ENCODE results near the gene CNEP1R1.

CNEP1R1 gene

DNA sequence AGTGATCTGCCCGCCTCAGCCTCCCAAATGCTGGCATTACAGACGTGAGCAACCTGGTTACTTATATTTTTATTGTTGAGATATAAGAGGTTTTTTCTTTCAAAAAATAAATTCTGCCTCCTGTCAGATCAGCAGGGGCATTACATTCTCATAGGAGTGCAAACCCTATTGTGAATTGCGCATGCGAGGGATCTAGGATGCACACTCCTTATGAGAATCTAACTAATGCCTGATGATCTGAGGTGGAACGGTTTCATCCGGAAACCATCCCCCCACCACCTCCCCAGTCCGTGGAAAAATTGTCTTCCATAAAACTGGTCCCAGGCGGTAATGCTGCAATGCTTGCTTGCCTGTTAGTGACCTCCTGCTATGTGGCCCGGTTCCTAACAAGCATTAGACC lies 7.5 kb upstream of the CNEP1R1 start:
- DNase-seq (ENCODE audit: low spot score) = no peak

DNA sequence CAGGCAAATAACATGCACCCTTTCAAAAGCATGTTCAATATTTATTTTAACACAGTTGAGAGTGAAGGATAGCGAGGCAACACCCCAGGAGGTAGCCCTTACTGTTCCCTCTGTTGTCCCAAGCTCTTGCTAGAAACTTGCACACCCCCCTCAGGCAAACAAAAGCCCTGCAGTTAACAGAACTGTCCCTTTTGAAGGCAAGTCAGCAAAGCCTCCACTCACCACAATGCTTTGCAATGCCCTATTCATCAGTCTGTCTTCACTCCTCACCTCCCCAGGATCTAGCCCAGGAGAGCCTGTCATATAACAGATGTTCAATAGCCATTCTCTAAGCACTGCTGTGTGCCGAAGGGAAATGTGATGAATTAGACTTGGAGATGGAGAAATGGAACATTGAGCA lies 3.5 kb upstream of the CNEP1R1 start:
- DNase-seq (ENCODE audit: low spot score) = no peak

DNA sequence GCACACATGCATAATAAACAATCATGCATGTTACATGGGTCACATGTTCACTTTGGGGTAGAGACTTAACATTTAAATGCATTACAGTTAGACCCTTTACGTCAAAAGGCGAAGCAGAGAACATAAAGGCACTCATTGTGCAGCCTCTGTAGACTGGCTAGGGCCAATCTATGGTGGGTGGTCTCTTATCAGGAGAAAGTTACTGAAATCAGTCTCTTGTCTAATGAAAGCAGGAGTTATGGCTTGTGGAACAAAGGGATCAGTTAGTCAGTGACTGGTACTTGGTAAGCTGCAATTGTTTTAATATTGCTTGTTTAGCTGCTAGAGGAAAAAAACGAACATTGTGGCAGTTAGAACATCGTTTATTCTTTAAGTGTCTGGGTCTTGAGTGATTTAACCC lies 1.4 kb upstream of the CNEP1R1 start:
- no peak for DNase-seq (ENCODE audit: low spot score)

DNA sequence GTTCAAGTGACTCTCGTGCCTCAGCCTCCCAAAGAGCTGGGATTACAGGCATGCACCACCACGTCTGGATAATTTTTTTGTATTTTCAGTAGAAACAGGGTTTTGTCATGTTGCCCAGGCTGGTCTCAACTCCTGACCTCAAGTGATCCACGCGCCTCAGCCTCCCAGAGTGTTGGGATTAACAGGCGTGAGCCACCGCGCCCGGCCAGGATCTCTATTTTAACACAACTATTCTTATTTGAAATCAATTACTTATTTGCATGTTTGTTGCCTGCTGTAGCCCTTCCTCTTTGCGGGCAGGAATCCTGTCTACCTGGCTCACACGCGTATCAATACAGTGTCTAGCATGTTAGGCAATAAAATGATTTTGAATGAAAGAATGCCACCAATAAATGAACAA lies 818 bp upstream of the CNEP1R1 start:
- no peak for DNase-seq (ENCODE audit: low spot score)

DNA sequence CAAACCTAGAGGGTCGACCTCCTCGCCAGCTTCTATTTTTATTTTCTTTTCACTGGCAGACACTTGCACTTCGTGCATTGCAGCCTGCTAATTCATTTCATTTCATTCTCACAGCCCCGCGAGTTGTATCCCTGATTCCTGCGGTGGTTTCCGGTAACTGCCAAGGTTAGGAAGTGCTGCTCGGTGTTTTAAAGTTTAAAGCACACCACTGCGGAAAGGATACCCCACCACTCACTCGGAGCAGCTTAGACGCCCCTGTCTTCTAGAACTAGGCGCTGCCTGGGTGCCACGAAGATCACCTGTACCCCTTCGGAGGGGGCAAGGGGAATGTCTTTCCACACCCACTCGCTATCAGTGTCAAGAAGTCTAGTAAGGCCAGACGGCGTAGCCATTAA lies 509 bp downstream of the CNEP1R1 start:
- no peak for DNase-seq (ENCODE audit: low spot score)

DNA sequence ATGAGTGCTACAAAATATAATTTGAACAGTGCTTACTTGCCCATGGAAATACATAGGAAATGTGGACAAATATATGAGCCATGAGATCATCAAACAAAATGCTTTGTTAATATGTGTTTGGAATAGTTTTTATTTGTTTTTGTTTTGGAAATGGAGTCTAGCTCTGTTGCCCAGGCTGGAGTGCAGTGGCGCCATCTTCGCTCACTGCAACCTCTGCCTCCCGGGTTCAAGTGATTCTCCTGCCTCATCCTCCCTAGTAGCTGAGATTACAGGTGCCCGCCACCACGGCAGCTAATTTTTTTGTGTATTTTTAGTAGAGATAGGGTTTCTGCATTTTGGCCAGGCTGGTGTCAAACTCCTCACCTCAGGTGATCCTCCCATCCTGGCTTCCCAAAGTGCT lies 2.8 kb downstream of the CNEP1R1 start:
- DNase-seq (ENCODE audit: low spot score) = no peak

DNA sequence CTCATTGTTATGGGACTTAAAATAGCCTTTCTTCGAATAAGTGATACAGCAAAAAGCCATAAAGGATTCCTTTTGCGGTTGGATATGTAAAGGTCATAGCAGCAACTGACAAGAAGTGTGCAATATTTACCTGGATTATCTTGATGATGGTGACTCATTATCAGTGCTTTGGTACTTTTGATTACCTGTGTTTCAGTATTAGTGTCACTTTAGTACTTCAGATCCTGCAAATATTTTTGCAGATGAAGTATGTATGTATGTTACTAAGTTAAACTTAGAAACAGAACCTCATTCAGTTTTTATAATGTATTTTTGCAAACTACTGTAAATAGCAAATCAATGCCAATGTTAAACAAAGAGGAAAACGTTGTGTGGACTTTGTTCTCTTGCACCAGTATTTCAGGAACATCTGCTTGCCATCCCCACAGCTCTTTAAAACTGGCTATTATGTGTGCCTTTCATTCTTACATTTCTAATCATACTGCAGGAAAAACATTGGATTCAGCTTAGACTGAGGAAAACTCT lies 10.5 kb downstream of the CNEP1R1 start:
- DNase-seq (ENCODE audit: low spot score) = no peak

DNA sequence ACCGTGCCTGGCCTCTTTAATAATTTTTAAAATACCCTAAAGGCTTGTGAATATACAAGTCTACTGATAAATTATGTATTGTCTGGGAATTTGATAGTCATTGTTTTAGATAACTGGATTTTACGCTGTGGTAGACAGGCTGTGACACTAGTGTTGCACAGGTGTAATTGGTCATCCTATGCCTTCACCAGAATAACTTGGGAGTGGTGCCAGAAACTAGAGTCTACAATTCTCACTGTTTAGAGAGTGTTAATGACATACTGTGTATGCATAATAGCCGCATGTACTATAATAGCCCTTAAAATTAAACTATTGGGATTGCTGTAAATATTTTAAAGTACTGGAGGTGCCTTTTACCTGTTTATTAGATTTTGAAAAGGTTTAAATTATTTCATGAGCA lies 11.4 kb downstream of the CNEP1R1 start:
- no peak for DNase-seq (ENCODE audit: low spot score)

DNA sequence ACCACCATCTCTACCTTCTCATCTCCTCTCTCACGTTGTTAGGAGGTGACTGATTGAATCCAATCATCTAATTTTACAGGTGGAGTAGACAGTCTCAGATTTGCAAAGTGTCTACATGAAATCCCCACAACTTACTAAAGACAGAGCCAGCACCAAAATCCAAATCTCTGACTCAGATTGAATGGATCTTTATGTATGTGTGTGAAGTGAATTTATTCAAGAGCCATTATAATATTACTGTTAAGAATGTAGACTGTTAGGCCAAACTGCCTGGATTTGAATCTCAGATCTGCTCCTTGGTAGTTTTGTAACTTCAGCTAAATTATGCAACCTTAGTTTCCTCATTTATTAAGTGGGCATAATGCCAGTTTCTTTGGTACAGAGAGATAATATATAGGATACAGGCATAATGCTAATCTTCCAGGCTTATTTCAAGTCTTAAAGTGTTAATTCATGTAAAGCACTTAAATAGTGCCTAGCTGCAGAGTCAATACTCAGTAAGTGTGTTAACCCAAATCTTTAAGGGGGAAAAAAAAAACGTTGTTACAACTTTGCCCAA lies 12.7 kb downstream of the CNEP1R1 start:
- no peak for DNase-seq (ENCODE audit: low spot score)

DNA sequence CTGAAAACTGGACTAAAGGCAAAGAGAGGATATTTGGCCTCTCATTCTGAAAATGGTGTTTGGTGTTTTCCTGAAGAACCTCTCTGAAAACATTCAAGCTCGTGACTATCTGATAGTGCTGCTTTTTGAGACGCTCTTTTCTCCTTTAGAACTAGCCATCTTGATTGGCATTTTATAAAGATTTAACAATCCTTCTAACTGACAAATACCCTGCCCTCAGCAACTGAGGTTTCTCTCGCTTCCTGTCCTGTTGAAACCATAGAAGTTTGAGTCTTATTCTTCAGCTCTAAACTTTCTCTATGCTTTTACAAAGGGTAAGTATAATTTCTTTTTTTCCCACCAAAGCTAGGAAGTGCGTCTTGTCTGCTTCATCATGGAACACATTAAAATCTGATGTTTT lies 13.3 kb downstream of the CNEP1R1 start:
- DNase-seq (ENCODE audit: low spot score) = no peak

DNA sequence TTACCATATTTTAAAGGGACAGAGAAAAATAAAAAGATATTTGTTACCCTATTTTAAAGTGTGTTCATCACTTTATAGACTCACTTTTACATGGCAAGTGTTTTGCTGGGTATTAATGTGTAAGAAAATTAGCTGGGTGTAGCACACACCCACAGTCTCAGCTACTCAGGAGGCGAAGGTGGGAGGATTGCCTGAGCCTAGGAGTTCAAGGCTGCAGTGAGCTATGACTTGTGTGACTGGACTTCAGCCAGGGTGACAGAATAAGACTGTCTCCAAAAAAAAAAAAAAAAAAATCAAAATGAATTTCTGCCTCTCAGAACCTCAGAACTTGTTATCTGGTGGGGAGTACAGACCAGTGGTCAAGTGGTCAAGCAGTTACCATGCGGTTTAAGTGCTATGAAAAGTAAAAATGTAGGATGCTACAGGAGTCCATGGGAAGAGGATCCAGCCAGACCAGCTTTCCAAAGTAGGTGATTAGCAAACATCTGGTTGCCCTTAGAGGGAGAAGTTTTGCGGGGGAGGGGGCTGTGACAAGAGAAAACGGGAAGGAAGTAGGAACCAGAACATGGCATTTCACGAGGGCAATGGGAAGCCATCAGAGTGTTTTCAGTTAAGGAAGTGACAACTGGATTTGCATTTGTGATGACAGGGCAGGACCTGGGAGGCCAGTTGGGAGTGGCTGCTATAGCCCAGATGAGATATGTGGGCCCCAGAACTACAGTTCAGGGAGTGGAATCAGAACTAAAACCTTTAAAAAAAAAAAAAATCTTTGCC lies 13.9 kb downstream of the CNEP1R1 start:
- DNase-seq (ENCODE audit: low spot score) = peak; percentile 48

DNA sequence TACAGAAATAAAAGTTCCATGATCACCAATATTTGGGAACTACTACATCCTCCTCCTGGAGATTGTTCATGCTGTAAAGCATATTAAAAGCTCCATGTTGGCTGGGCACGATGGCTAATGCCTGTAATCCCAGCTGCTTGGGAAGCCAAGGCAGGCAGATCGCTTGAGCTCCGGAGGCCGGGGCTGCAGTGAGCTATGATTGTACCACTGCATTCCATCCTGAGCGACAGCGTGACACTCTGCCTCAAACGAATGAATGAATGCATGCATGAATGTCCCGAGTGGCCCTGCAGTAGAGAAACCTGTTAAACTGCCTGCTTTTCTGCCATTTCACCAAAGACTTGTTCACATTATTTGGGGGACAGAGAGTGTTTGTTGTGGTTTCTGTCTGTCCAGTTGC lies 15.0 kb downstream of the CNEP1R1 start:
- DNase-seq (ENCODE audit: low spot score) = no peak

DNA sequence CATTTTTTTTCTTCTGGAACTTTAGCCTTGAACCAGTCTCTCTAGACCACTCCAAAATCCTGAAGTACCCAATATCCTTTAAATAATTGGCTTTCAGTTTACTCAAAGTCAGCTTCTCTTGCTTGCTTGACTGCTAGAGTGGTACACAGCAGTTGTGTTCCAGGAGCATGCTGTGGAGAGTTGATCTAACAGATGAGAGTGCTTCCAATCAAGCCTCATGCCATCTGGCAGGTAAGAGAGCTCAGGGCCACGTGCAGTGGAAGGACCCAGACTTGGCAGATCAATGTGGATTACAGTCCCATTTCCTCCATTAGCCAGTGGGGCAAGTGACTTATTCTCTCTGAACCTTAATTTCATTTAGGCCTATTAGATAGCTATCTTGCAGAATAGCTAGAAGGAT lies 15.7 kb downstream of the CNEP1R1 start:
- no peak for DNase-seq (ENCODE audit: low spot score)

DNA sequence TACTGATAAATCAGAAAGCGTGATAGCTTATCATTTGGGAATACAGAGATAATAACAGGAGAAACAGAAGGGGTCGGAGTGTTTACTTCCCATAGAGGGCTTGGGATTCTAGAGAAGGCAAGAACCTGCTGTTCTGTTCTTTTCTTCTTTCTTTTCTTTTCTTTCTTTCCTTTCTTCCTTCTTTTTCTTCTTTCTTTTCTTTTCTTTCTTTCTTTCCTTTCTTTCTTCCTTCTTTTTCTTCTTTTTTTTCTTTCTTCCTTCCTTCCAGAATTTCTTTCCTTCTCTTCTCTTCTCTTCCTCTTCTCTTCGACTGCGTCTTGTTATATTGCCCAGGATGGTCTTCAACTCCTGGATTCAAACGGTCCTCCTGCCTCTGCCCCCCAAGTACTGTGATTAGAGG lies 18.3 kb downstream of the CNEP1R1 start:
- DNase-seq (ENCODE audit: low spot score) = no peak

DNA sequence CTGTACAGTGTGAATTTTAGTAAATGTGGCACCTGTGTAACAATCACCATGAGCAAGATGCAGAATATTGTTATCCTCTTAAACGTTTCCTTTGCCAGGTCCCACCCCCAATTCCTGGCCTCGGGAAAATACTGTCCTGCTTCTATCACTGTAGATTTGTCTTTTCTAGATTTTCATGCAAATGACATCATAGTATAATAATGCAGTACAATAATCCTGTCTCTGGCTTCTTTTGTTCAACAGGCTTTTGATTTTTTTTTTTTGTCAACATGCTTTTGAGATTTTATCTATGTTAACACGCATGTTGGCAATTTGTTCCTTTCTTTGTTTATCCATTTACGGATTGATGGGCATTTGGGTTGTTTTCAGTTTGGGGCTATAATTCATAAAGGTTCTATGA lies 20.4 kb downstream of the CNEP1R1 start:
- no peak for DNase-seq (ENCODE audit: low spot score)

DNA sequence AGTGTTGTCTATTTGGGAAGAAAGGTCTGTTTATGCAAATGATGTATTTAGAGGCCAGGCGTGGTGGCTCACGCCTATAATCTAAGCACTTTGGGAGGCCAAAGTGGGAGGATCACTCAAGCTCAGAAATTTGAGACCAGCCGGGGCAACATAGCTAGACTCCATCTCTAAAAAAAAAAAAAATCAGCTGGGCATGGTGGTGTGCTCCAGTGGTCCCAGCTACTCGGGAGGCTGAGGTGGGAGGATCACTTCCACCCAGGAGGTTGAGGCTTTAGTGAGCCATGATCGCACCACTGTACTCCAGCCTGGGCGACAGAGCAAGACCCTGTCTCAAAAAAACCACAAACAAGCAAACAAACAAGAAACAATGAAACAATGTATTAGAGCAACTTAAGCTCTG lies 21.8 kb downstream of the CNEP1R1 start:
- no peak for DNase-seq (ENCODE audit: low spot score)

DNA sequence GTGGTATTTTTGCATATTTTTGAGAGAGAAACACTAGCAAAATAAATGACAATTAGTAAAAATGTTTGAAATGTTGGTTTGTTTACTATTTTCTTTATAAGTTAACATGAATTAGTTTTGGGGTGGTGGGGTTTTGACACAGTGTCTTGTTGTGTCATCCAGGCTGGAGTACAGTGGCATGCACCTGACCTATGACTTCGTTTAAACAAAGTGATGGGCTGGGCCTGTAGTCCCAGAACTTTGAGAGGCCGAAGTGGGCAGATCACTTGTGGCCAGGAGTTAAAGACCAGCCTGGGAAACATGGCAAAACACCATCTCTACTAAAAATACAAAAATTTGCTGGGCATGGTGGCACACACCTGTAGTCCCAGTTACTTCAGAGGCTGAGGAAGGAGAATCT lies 22.8 kb downstream of the CNEP1R1 start:
- DNase-seq (ENCODE audit: low spot score) = no peak

DNA sequence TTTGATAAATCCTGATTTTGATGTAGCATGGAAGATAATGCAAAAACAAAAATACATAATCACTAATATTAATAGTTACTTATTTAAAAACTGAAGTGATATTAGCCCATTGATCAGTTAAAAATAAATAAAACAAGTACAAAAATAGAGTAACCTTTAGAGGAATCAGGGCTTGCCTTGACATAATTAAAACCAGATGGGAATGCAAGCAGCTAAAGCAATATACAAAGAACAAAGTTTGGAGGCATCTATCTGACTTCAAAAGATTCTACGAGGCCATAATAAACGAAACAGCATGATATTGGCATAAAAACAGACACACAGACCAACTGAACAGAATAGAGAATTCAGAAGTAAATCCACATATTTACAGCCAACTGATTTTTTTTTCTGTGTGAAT lies 25.8 kb downstream of the CNEP1R1 start:
- DNase-seq (ENCODE audit: low spot score) = no peak

DNA sequence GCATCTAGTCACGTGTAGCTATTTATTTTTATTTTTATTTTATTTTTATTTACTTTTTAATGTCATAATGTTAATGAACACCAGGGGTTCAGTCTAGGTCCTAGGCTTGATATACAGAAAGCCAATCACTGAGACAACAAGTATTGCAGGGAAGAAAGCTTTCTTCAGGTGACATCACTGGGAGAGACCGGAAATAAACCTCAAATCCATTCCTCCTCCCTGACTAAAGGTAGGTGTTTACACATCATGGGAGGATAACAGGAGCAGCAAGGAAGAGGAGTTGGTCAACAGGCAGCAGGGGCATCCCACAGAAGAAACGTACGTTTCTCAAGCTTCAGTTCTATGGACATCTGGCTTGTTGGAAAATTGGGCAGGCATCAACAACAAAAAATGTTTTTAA lies 31.2 kb downstream of the CNEP1R1 start:
- no peak for DNase-seq (ENCODE audit: low spot score)

DNA sequence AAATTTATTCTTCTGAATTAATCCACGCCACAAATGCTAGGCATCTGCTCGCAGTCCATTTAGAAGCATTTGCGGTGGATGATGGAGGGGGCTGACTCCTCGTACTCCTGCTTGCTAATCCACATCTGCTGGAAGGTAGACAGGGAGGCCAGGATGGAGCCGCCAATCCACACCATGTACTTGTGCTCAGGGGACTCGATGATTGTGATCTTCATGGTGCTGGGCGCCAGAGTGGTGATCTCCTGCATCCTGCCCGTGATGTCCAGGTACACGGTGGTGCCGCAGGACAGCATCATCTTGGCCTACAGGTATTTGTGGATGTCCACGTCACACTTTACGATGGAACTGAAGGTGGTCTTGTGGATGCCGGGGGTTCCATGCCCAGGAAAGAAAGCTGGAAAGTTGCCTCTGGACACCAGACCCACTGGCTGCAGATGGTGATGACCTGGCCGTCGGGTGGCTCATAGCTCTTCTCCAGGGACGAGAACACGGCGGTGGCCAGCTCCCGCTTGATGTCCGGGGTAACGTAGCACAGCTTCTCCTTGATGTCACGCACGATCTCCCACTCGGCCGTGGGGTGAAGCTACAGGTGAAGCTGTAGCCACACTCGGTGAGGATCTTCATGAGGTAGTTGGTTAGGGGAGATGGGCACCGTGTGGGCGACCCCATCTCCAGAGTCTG lies 33.2 kb downstream of the CNEP1R1 start:
- DNase-seq (ENCODE audit: low spot score) = no peak

DNA sequence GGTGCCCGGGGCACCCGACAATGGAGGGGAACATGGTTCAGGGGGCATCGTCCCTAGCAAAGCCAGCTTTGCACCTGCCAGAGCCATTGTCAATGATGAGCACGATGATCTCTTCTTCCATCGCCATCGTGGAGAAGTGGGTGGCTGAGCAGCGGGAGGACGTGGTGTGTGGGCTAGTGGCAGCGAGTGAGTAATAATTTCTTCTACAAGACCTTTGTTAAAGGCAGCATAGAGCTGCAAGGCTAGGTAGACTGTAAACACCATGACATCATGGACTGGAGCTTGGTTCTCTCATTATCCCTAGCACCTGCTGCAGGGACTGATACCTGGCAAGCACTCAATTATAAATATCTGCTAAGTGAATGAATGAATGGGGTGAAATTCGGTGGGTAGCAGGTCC lies 34.1 kb downstream of the CNEP1R1 start:
- DNase-seq (ENCODE audit: low spot score) = no peak

DNA sequence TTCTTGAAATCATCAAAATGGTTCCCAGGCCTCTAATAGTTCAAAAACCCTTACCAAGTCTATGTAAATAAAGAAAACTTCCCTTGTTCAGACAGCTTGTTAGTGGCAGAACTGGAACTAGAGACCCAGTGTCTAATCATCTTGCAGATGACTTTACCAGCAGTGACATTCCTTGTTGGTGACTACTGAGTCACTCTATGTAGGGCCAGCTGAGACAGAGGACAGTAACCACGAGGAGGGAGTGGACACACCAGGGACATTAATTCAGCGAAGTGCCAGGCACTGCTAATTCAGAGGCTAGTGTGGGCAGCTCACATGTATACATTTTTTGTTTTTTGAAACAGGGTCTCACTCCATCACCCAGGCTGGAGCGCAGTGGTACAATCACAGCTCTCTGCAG lies 34.6 kb downstream of the CNEP1R1 start:
- DNase-seq (ENCODE audit: low spot score) = no peak

DNA sequence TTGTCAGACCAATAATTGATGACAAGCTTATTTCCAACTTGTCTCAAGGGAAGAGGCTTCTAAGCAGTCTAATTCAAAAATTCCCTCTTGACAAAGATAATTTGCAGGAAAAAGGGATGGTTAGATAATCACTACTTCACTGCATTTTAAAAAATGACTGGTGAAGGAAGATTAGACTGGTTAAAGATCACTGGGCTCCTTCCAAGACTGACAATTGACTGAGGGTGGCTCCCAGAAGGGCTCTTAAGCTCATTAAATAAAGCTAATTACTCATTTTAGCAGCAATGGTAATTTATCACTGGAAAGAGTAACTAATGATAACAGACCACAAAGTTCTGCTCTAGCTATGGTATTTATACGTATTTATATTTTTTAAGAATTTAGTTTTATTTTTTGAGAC lies 36.3 kb downstream of the CNEP1R1 start:
- no peak for DNase-seq (ENCODE audit: low spot score)

DNA sequence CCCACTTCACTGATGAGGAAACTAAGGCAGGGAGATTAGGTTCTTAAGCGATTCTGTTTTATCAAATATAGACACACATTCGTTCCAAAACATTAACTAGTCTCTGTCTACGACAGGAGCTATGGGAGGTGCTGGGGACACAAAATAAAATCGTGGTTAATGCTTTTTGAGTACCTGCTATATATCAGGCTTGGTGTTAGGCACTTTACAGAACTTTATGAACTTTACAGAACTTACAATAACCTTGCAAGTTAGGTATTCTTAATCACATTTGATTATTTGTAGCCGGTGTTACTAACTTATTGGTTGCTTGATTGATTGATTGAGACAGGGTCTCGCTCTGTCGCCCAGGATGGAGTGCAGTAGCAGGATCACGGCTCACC lies 40.2 kb downstream of the CNEP1R1 start:
- DNase-seq (ENCODE audit: low spot score) = no peak

Data from globus pallidus (tissue), 1 donor.